CD14-positive monocyte (primary cell): ENCODE results near the gene SPCS1. TPM values are rescaled to one million over a fixed set of nuclear protein-coding genes. Genes with fewer than 3 reads are reported as not detected.

ENCODE experiments used
- DNase-seq, 3 donors: peaks; one replicate each; pipeline ENCODE4 v3.0.0-alpha.2; 2011 to 2022
- H2AFZ ChIP-seq: 2 replicates; pipeline ENCODE4 v1.6.0; 2012; ENCODE audit warnings: mild to moderate bottlenecking, low read depth, low read length, inconsistent platforms; ENCODE audit not compliant: insufficient read depth, poor library complexity, severe bottlenecking
- H3K27ac ChIP-seq, 2 donors: 1 replicate in 1 of 2; 2 replicates in 1 of 2; pipeline ENCODE4 v1.5.1; 2012 to 2013; ENCODE audit warnings: low read length in 2 of 2, control low read depth in 1 of 2, inconsistent platforms in 1 of 2, low read depth in 1 of 2, mild to moderate bottlenecking in 1 of 2
- H3K27me3 ChIP-seq, 2 donors: one replicate each; pipeline versions ENCODE4 v1.6.0 to v1.6.1; 2011 to 2013; ENCODE audit warnings: low read length in 2 of 2; ENCODE audit not compliant: control insufficient read depth in 2 of 2, insufficient read depth in 2 of 2
- H3K36me3 ChIP-seq, 2 donors: replicated peaks in 1 of 2; 1 replicate in 1 of 2; 2 replicates in 1 of 2; pipeline versions ENCODE4 v1.5.1 to v1.6.1; 2012 to 2013; ENCODE audit warnings: low read length in 2 of 2, control low read depth in 1 of 2, inconsistent platforms in 1 of 2, mild to moderate bottlenecking in 1 of 2; ENCODE audit not compliant: insufficient read depth in 2 of 2, control insufficient read depth in 1 of 2
- H3K4me1 ChIP-seq, 2 donors: 1 replicate in 1 of 2; 2 replicates in 1 of 2; pipeline versions ENCODE4 v1.5.1 to v1.6.1; 2012 to 2013; ENCODE audit warnings: low read length in 2 of 2, control low read depth in 1 of 2, inconsistent platforms in 1 of 2, mild to moderate bottlenecking in 1 of 2, moderate library complexity in 1 of 2; ENCODE audit not compliant: insufficient read depth in 2 of 2, control insufficient read depth in 1 of 2
- H3K4me2 ChIP-seq: replicated peaks from 2 replicates; pipeline ENCODE3; 2012; ENCODE audit warnings: low read length, moderate library complexity, mild to moderate bottlenecking; ENCODE audit not compliant: poor library complexity, severe bottlenecking; ENCODE audit errors: extremely low read depth
- H3K4me3 ChIP-seq, 3 experiments: fragments of 200-600 bp in 1 of 3; sonication (generic) in 1 of 3; replicated peaks in 1 of 3; 1 replicate in 2 of 3; 2 replicates in 1 of 3; pipeline ENCODE4 v1.5.1; 2011 to 2013; ENCODE audit warnings: low read length in 3 of 3, mild to moderate bottlenecking in 3 of 3, control low read depth in 2 of 3, low read depth in 2 of 3, inconsistent platforms in 1 of 3, moderate library complexity in 1 of 3
- H3K79me2 ChIP-seq: 2 replicates; pipeline ENCODE4 v1.6.0; 2012; ENCODE audit warnings: mild to moderate bottlenecking, control low read depth, inconsistent platforms, low read length, moderate library complexity; ENCODE audit not compliant: insufficient read depth
- H3K9ac ChIP-seq: 2 replicates; pipeline ENCODE4 v1.6.0; 2017; ENCODE audit warnings: low read length, mild to moderate bottlenecking; ENCODE audit not compliant: insufficient read depth, poor library complexity, severe bottlenecking
- H3K9me3 ChIP-seq, 2 donors: replicated peaks in 1 of 2; 1 replicate in 1 of 2; 2 replicates in 1 of 2; pipeline versions ENCODE4 v1.5.1 to v1.6.1; 2012 to 2013; ENCODE audit warnings: low read length in 2 of 2, control low read depth in 1 of 2; ENCODE audit not compliant: control insufficient read depth in 1 of 2, insufficient read depth in 1 of 2
- H4K20me1 ChIP-seq: 2 replicates; pipeline ENCODE4 v1.6.0; 2012; ENCODE audit warnings: mild to moderate bottlenecking, low read length, control low read depth, moderate library complexity; ENCODE audit not compliant: insufficient read depth
- H3K27ac Mint-ChIP-seq, 7 donors: one replicate each; pipeline ENCODE4 v1.8.0; 2020; ENCODE audit warnings: mild to moderate bottlenecking in 7 of 7, mixed read lengths in 7 of 7, moderate library complexity in 6 of 7, inconsistent platforms in 2 of 7
- H3K27me3 Mint-ChIP-seq, 3 donors: one replicate each; pipeline ENCODE4 v1.8.0; 2021 to 2022; ENCODE audit warnings: low read depth in 3 of 3, mild to moderate bottlenecking in 3 of 3, mixed read lengths in 3 of 3, moderate library complexity in 3 of 3, inconsistent platforms in 1 of 3
- H3K36me3 Mint-ChIP-seq, 2 donors: one replicate each; pipeline ENCODE4 v1.8.0; 2020; ENCODE audit warnings: mixed read lengths in 2 of 2, inconsistent platforms in 1 of 2, mild to moderate bottlenecking in 1 of 2
- H3K4me1 Mint-ChIP-seq: one replicate; pipeline ENCODE4 v1.8.0; 2020; ENCODE audit warnings: mild to moderate bottlenecking, mixed read lengths
- H3K4me3 Mint-ChIP-seq, 2 donors: one replicate each; pipeline ENCODE4 v1.8.0; 2020; ENCODE audit warnings: mild to moderate bottlenecking in 2 of 2, mixed read lengths in 2 of 2, moderate library complexity in 1 of 2
- H3K9me3 Mint-ChIP-seq, 7 donors: one replicate each; pipeline ENCODE4 v1.8.0; 2020 to 2022; ENCODE audit warnings: mixed read lengths in 7 of 7, mild to moderate bottlenecking in 6 of 7, moderate library complexity in 6 of 7, inconsistent platforms in 2 of 7
- WGBS: methylation state at CpG from one replicate; pipeline ENCODE4 v1.1.5; 2013; ENCODE audit warnings: missing lambda C conversion rate; ENCODE audit not compliant: insufficient coverage; 5-methylcytosine and 5-hydroxymethylcytosine counted together
- intact Hi-C, 2 donors: fragments of 100-400 bp; cut with micrococcal nuclease; formaldehyde crosslinking; loops; one replicate each; pipeline versions ENCODE4 v1.15.0 to v1.15.1; 2023
- polyA plus RNA-seq, 3 donors: library from polyadenylated mRNA; depleted of rRNA in 1 of 3; unstranded in 2 of 3; stranded (reverse) in 1 of 3; fragments of 300-500 nt in 2 of 3; fragments of >200 nt in 1 of 3; fragmentation: Illumina TruSeq in 2 of 3; gene quantifications; 1 replicate in 2 of 3; 2 replicates in 1 of 3; pipeline ENCODE4 v1.2.3, GENCODE V29; 2012 to 2021
- TF ChIP-seq, protein P1 (sequence below): fragments of 200-600 bp; IDR thresholded peaks from one replicate; pipeline ENCODE4 v1.8.0; 2022; ENCODE audit warnings: antibody characterized with exemption, mild to moderate bottlenecking

SPCS1 gene
- polyA plus RNA-seq, 3 donors, result 99.0 to 242 (median 228) TPM

DNA sequence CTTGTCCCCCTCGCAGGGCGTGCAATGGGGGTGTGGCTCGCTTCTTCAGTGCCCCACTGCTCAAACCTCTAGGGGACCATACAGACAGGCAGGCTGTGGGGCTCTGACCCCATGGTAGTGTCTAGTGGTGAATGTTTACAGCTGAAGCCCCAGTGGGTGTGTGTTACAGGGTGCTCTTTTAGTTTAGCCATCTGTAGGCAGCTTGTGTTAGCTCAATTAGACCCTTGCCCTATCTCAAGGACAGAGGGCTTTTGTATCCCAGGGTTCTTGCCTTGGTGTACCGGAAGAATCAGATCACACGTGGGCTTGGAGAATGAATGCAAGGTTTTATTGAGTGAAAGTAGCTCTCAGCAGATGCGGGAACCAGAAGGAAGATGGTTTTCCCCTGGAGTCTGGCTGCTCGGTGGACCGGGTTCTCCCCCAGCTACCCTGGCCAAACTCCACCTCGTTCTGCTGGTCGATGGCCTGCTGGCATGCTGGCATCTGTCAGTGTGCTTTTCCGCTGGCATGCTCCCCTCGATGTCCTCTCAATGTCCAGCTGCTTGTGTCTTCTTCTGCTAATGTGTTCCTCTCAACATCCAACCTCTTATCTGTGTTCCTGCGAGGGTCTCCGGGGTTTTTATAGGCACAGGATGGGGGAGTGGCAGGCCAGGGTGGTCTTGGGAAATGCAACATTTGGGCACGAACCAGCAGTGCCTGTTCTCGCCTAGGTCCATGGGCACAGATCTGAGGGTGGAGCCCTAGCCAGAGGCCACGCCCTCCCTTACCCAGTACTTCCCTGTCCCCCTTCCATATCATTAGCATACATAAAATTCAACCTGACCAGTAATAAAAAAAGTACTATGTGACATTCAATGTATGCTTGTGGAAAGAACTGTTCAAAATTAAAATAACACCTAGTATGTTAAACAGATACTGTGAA lies 6.6 kb downstream of the SPCS1 start:
- peaks cover 24 to 52% of the 10 kb centered on the region in 2 donors for H3K36me3 Mint-ChIP-seq
- Histone ChIP-seq H3K36me3 (peaks cover 20 to 48% of the 10 kb centered on the region in 2 donors), H3K79me2 (peaks cover 26% of the 10 kb centered on the region), H3K4me3 (no peak overlapping the region), H3K4me2 (no peak overlapping the region), H3K9me3 (no peaks in the 10 kb centered on the region), H3K27me3 (no peaks in the 10 kb centered on the region), H2AFZ (no peak overlapping the region), H3K27ac (no peak overlapping the region), H3K4me1 (peaks cover 19 to 21% of the 10 kb centered on the region in 2 donors), H4K20me1 (peaks cover 10% of the 10 kb centered on the region), H3K9ac (no peak overlapping the region)
- DNase-seq, result no peak
- intact Hi-C loops, result no loop called here
- H3K4me3 Mint-ChIP-seq, result no peak overlapping the region
- peak overlapping the region in 3 of 7 donors; percentile 25 to 27 (median 25) for H3K27ac Mint-ChIP-seq
- WGBS, result 99% methylated on average over 10 of the region's 17 CpGs
- no peaks in the 10 kb centered on the region for H3K27me3 Mint-ChIP-seq
- H3K4me1 Mint-ChIP-seq, result peaks cover 30% of the 10 kb centered on the region
- no peaks in the 10 kb centered on the region for H3K9me3 Mint-ChIP-seq
- TF ChIP-seq, protein P1, sequence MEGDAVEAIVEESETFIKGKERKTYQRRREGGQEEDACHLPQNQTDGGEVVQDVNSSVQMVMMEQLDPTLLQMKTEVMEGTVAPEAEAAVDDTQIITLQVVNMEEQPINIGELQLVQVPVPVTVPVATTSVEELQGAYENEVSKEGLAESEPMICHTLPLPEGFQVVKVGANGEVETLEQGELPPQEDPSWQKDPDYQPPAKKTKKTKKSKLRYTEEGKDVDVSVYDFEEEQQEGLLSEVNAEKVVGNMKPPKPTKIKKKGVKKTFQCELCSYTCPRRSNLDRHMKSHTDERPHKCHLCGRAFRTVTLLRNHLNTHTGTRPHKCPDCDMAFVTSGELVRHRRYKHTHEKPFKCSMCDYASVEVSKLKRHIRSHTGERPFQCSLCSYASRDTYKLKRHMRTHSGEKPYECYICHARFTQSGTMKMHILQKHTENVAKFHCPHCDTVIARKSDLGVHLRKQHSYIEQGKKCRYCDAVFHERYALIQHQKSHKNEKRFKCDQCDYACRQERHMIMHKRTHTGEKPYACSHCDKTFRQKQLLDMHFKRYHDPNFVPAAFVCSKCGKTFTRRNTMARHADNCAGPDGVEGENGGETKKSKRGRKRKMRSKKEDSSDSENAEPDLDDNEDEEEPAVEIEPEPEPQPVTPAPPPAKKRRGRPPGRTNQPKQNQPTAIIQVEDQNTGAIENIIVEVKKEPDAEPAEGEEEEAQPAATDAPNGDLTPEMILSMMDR, result no peak

DNA sequence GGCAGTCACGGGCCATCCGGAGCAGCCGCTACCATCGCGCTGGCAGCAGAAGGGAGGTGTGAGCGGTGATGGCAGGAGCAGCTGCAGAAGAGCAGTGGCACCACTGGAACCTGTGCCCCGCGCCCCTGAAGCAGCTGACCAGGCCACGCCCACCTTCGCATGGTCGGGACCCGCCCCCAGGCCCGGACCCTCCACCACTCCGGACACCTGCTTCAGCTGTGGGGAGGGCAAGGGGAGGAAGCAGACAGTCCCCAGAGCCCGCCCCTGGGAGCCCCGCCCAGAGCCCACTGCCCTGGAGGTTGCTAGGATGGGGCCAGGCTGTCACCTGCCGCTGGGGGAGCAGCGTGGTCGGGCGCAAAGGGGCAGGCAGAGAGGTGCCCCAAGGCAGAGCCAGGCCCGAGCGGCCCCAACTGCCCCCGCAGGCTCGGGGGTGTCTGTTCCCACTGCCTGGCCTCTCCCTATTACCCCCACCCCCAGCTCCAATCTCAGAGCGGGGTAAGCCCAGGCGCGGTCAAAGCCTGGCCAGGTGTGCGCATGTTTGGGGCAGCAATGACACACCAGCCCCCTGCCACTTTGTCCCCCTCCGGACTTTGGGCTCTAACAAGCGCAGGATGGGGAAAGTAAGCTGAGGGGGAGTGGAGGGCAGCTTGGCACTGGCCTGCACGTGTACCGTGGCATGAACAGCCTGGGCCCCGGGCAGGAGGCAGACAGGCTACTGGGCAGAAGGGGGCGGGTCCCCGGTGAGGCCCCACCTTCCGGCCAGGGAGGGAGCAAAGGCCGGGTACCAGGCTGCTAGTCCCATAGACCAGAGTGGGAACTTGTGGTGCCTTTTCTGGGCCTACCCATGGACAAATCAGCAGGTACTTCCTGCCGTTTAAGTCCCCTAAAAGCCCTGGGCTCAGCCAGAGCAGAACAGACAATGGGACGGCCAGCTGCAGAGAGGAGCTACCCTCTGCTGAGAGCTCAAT lies 8.7 kb downstream of the SPCS1 start:
- no peak overlapping the region for H2AFZ ChIP-seq
- no peaks in the 10 kb centered on the region for H3K9me3 ChIP-seq
- 95% methylated on average over 29 of the region's 39 CpGs for WGBS
- TF ChIP-seq, protein P1, result no peak
- Mint-ChIP-seq H3K9me3 (peaks cover 0 to under 1% (median 0%) of the 10 kb centered on the region in 7 donors), H3K27me3 (no peaks in the 10 kb centered on the region), H3K4me3 (no peak overlapping the region), H3K27ac (no peak overlapping the region), H3K4me1 (peaks cover 32% of the 10 kb centered on the region), H3K36me3 (peaks cover 23 to 52% of the 10 kb centered on the region in 2 donors)
- peak overlapping the region in 1 of 2 donors; percentile 65 for H3K27ac ChIP-seq
- intact Hi-C loops, result no loop called here
- peaks cover 10 to 38% of the 10 kb centered on the region in 2 donors for H3K36me3 ChIP-seq
- H3K4me3 ChIP-seq, result no peak overlapping the region
- no peak overlapping the region for H3K9ac ChIP-seq
- H3K4me1 ChIP-seq, result peaks cover 17 to 23% of the 10 kb centered on the region in 2 donors
- peaks cover 20% of the 10 kb centered on the region for H3K79me2 ChIP-seq
- H3K4me2 ChIP-seq, result no peak overlapping the region
- no peaks in the 10 kb centered on the region for H3K27me3 ChIP-seq
- H4K20me1 ChIP-seq, result peaks cover 5% of the 10 kb centered on the region
- DNase-seq, result no peak
